Liver (tissue), 3 donors: ENCODE measurements around the gene BEST1.

ENCODE experiments used
- CTCF ChIP-seq: fragments of 150-350 bp; IDR thresholded peaks from 2 replicates; pipeline ENCODE4 v1.5.1; 2017; ENCODE audit warnings: improper control_type of control experiment, low read depth, low read length; ENCODE audit not compliant: missing input control
- FOXA1 ChIP-seq: IDR thresholded peaks from 2 replicates; pipeline ENCODE4 v1.6.1; 2016; ENCODE audit warnings: antibody characterized with exemption
- HNF4A ChIP-seq, 2 donors: conservative IDR thresholded peaks; 2 replicates each; pipeline ENCODE4 v1.6.1; 2016; ENCODE audit warnings: antibody characterized with exemption in 2 of 2, mild to moderate bottlenecking in 2 of 2
- MAX ChIP-seq: IDR thresholded peaks from 2 replicates; pipeline ENCODE4 v1.6.1; 2016; ENCODE audit warnings: antibody characterized with exemption
- RAD21 ChIP-seq, 2 donors: IDR thresholded peaks; 2 replicates each; pipeline ENCODE4 v1.6.1; 2016; ENCODE audit warnings: antibody characterized with exemption in 2 of 2, mild to moderate bottlenecking in 2 of 2
- SP1 ChIP-seq: IDR thresholded peaks from 2 replicates; pipeline ENCODE4 v1.6.1; 2018; ENCODE audit warnings: antibody characterized with exemption, mild to moderate bottlenecking
- TAF1 ChIP-seq: conservative IDR thresholded peaks from 2 replicates; pipeline ENCODE4 v1.6.1; 2016; ENCODE audit warnings: antibody characterized with exemption, mild to moderate bottlenecking
- donor health status: healthy.
- donor health status: healthy.

GRCh38 chr11:61951484-61952135 is 1.5 kb downstream of the BEST1 start:
- TF ChIP-seq CTCF (no peak), SP1 (no peak), MAX (no peak), FOXA1 (no peak), TAF1 (no peak), RAD21 (IDR thresholded peaks at IDR 0.05) (no peak), HNF4A (conservative IDR thresholded peaks at IDR 0.05) (no peak)
